Astrocyte (in vitro differentiated cells and primary cell): ENCODE measurements around the gene SLC12A8. TPM values are rescaled to one million over a fixed set of nuclear protein-coding genes. Genes with fewer than 3 reads are reported as not detected.

Experiments used
- DNase-seq: peaks from one replicate; pipeline ENCODE4 v3.0.0-alpha.2; 2010; ENCODE audit warnings: low read depth
- FAIRE-seq: peaks from 2 replicates; lab custom pipeline; 2011; peaks lifted over from hg19 to GRCh38; lab: Jason Lieb, UNC
- H2AFZ ChIP-seq: 2 replicates; pipeline ENCODE4 v1.6.0; 2012; ENCODE audit warnings: low read depth, low read length, inconsistent platforms
- H3K27ac ChIP-seq: 2 replicates; pipeline ENCODE4 v1.5.1; 2011; ENCODE audit warnings: low read depth, low read length, inconsistent platforms
- H3K27me3 ChIP-seq: 2 replicates; pipeline ENCODE4 v1.6.0; 2011; ENCODE audit warnings: low read length, inconsistent platforms; ENCODE audit not compliant: insufficient read depth
- H3K36me3 ChIP-seq: 2 replicates; pipeline ENCODE4 v1.5.1; 2011; ENCODE audit warnings: low read length, inconsistent platforms; ENCODE audit not compliant: insufficient read depth
- H3K4me1 ChIP-seq: 2 replicates; pipeline ENCODE4 v1.5.1; 2011; ENCODE audit warnings: low read length, inconsistent platforms; ENCODE audit not compliant: insufficient read depth
- H3K4me2 ChIP-seq: 2 replicates; pipeline ENCODE4 v1.6.0; 2012; ENCODE audit warnings: low read length, inconsistent platforms
- H3K4me3 ChIP-seq: 2 replicates; pipeline ENCODE4 v1.5.1; 2011; ENCODE audit warnings: low read depth, mild to moderate bottlenecking, low read length, inconsistent platforms; ENCODE audit not compliant: insufficient read depth
- H3K79me2 ChIP-seq: 2 replicates; pipeline ENCODE4 v1.6.0; 2012; ENCODE audit warnings: mild to moderate bottlenecking, low read length, inconsistent platforms; ENCODE audit not compliant: insufficient read depth
- H3K9ac ChIP-seq: 2 replicates; pipeline ENCODE4 v1.6.0; 2012; ENCODE audit warnings: mild to moderate bottlenecking, low read length, inconsistent platforms
- H3K9me3 ChIP-seq: 2 replicates; pipeline ENCODE4 v1.5.1; 2012; ENCODE audit warnings: low read depth, mild to moderate bottlenecking, low read length, inconsistent platforms; ENCODE audit not compliant: insufficient read depth
- H4K20me1 ChIP-seq: 2 replicates; pipeline ENCODE4 v1.6.0; 2012; ENCODE audit warnings: low read length, inconsistent platforms; ENCODE audit not compliant: insufficient read depth
- H3K27ac Mint-ChIP-seq: one replicate; pipeline ENCODE4 v1.8.0; 2021; ENCODE audit warnings: mild to moderate bottlenecking, mixed read lengths; ENCODE audit not compliant: unreplicated experiment
- H3K27me3 Mint-ChIP-seq: one replicate; pipeline ENCODE4 v1.8.0; 2021; ENCODE audit warnings: low read depth, mixed read lengths; ENCODE audit not compliant: unreplicated experiment
- H3K36me3 Mint-ChIP-seq: one replicate; pipeline ENCODE4 v1.8.0; 2021; ENCODE audit warnings: low read depth, mixed read lengths; ENCODE audit not compliant: unreplicated experiment
- H3K4me1 Mint-ChIP-seq: one replicate; pipeline ENCODE4 v1.8.0; 2021; ENCODE audit warnings: low read depth, mixed read lengths; ENCODE audit not compliant: unreplicated experiment
- H3K4me3 Mint-ChIP-seq: one replicate; pipeline ENCODE4 v1.8.0; 2021; ENCODE audit warnings: mild to moderate bottlenecking, moderate library complexity, mixed read lengths; ENCODE audit not compliant: unreplicated experiment
- H3K9me3 Mint-ChIP-seq: one replicate; pipeline ENCODE4 v1.8.0; 2021; ENCODE audit warnings: mild to moderate bottlenecking, mixed read lengths; ENCODE audit not compliant: unreplicated experiment
- EZH2 ChIP-seq: IDR thresholded peaks from 2 replicates; pipeline ENCODE4 v1.6.1; 2012; ENCODE audit warnings: mild to moderate bottlenecking, low read length, inconsistent platforms; ENCODE audit not compliant: insufficient read depth
- total RNA-seq: library from RNA; stranded (reverse); gene quantifications from 2 replicates; pipeline ENCODE4 v1.2.1, GENCODE V29; 2021
- TF ChIP-seq, protein P1 (sequence below): IDR thresholded peaks from 2 replicates; pipeline ENCODE4 v1.5.1; 2011; ENCODE audit warnings: low read depth, mild to moderate bottlenecking, inconsistent platforms, low read length, moderate library complexity; ENCODE audit not compliant: insufficient read depth

Gene SLC12A8
- total RNA-seq, 1 donor from 2014 or later, result 4.2 TPM

GRCh38 chr3:125136515-125136914 is 76.0 kb downstream of the SLC12A8 start:
- no peaks in the 10 kb centered on the region for H3K27me3 Mint-ChIP-seq
- H3K27ac Mint-ChIP-seq, result no peak overlapping the region
- no peaks in the 10 kb centered on the region for H3K36me3 Mint-ChIP-seq
- TF ChIP-seq EZH2, result no peak
- TF ChIP-seq, protein P1, sequence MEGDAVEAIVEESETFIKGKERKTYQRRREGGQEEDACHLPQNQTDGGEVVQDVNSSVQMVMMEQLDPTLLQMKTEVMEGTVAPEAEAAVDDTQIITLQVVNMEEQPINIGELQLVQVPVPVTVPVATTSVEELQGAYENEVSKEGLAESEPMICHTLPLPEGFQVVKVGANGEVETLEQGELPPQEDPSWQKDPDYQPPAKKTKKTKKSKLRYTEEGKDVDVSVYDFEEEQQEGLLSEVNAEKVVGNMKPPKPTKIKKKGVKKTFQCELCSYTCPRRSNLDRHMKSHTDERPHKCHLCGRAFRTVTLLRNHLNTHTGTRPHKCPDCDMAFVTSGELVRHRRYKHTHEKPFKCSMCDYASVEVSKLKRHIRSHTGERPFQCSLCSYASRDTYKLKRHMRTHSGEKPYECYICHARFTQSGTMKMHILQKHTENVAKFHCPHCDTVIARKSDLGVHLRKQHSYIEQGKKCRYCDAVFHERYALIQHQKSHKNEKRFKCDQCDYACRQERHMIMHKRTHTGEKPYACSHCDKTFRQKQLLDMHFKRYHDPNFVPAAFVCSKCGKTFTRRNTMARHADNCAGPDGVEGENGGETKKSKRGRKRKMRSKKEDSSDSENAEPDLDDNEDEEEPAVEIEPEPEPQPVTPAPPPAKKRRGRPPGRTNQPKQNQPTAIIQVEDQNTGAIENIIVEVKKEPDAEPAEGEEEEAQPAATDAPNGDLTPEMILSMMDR, result no peak
- Histone ChIP-seq H3K36me3 (no peaks in the 10 kb centered on the region), H3K27ac (no peak overlapping the region), H3K4me1 (peaks cover 32% of the 10 kb centered on the region), H3K4me2 (no peak overlapping the region), H3K27me3 (no peaks in the 10 kb centered on the region), H4K20me1 (no peaks in the 10 kb centered on the region), H3K9ac (no peak overlapping the region), H3K9me3 (no peaks in the 10 kb centered on the region), H3K79me2 (no peaks in the 10 kb centered on the region), H3K4me3 (no peak overlapping the region), H2AFZ (no peak overlapping the region)
- H3K9me3 Mint-ChIP-seq, result no peaks in the 10 kb centered on the region
- H3K4me1 Mint-ChIP-seq, result peaks cover 36% of the 10 kb centered on the region
- FAIRE-seq (no peak), DNase-seq (no peak)
- no peak overlapping the region for H3K4me3 Mint-ChIP-seq

DNA sequence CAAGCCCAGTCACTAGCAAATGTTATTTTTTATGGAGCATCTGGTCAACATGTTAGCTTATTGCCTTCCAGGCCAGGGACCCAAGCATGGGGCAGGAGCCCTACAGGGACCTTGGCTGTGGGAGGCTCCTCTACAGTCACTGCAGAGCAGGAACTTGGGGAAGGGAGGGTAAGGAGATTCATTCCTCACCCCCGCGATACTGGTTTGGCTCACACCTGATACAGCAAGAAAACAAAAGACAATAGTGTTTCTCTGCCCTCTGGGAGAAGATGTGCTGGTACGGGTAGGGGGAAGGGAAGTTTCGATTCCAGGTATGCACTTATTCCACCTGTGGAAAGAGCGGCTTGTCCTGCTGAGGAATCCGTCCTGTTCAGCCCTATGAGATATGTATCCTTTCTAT is 77.6 kb downstream of the SLC12A8 start:
- H2AFZ ChIP-seq, result no peak overlapping the region
- no peaks in the 10 kb centered on the region for H3K9me3 ChIP-seq
- Mint-ChIP-seq H3K9me3 (no peaks in the 10 kb centered on the region), H3K27me3 (no peaks in the 10 kb centered on the region), H3K4me3 (no peak overlapping the region), H3K36me3 (no peaks in the 10 kb centered on the region), H3K27ac (no peak overlapping the region), H3K4me1 (peaks cover 37% of the 10 kb centered on the region)
- no peak for DNase-seq
- peaks cover 24% of the 10 kb centered on the region for H3K4me1 ChIP-seq
- no peaks in the 10 kb centered on the region for H4K20me1 ChIP-seq
- H3K27me3 ChIP-seq, result no peaks in the 10 kb centered on the region
- no peak for TF ChIP-seq EZH2
- TF ChIP-seq, protein P1, result no peak
- FAIRE-seq, result no peak
- no peak overlapping the region for H3K9ac ChIP-seq
- H3K4me3 ChIP-seq, result no peak overlapping the region
- H3K4me2 ChIP-seq, result no peak overlapping the region
- no peaks in the 10 kb centered on the region for H3K79me2 ChIP-seq
- no peaks in the 10 kb centered on the region for H3K36me3 ChIP-seq
- H3K27ac ChIP-seq, result no peak overlapping the region

- no peaks in the 10 kb centered on the region for H3K9me3 ChIP-seq
- H4K20me1 ChIP-seq, result no peaks in the 10 kb centered on the region
- Mint-ChIP-seq H3K36me3 (no peaks in the 10 kb centered on the region), H3K9me3 (no peaks in the 10 kb centered on the region), H3K4me1 (peaks cover 43% of the 10 kb centered on the region), H3K27me3 (no peaks in the 10 kb centered on the region), H3K4me3 (no peak overlapping the region), H3K27ac (no peak overlapping the region)
- FAIRE-seq (no peak), DNase-seq (no peak)
- peaks cover 34% of the 10 kb centered on the region for H3K4me1 ChIP-seq
- H3K4me3 ChIP-seq, result no peak overlapping the region
- TF ChIP-seq, protein P1, result no peak
- no peak for TF ChIP-seq EZH2
- H3K9ac ChIP-seq, result no peak overlapping the region
- no peaks in the 10 kb centered on the region for H3K36me3 ChIP-seq
- H3K79me2 ChIP-seq, result no peaks in the 10 kb centered on the region
- H3K27me3 ChIP-seq, result no peaks in the 10 kb centered on the region
- H3K27ac ChIP-seq, result no peak overlapping the region
- no peak overlapping the region for H3K4me2 ChIP-seq
- H2AFZ ChIP-seq, result no peak overlapping the region
Measured at GRCh38 chr3:125132815-125133214, 79.7 kb downstream of the SLC12A8 start.
